Effector memory CD4-positive, alpha-beta T cell (primary cell): Measurements from ENCODE around the gene PDCL2.
"Not testable (repeated sequence)": the region's sequence is repeated elsewhere in the genome, so short reads cannot be mapped to it uniquely, and the experiment has no call there.

ENCODE experiments used
- DNase-seq, 3 donors: peaks; one replicate each; pipeline ENCODE4 v3.0.0-alpha.2; 2020
- H3K27ac ChIP-seq: 2 replicates; pipeline ENCODE4 v1.7.0; 2013; ENCODE audit warnings: mild to moderate bottlenecking, low read length, moderate library complexity; ENCODE audit not compliant: insufficient read depth, poor library complexity, severe bottlenecking
- H3K27me3 ChIP-seq: replicated peaks from 2 replicates; pipeline ENCODE4 v1.7.0; 2013; ENCODE audit warnings: mild to moderate bottlenecking, low read length; ENCODE audit not compliant: insufficient read depth, control insufficient read depth, poor library complexity, severe bottlenecking
- H3K36me3 ChIP-seq: 2 replicates; pipeline ENCODE4 v1.7.0; 2013; ENCODE audit warnings: mild to moderate bottlenecking, low read length, moderate library complexity; ENCODE audit not compliant: control insufficient read depth, insufficient read depth
- H3K4me1 ChIP-seq: 2 replicates; pipeline ENCODE4 v1.7.0; 2013; ENCODE audit warnings: low read length, mild to moderate bottlenecking; ENCODE audit not compliant: control insufficient read depth, insufficient read depth, poor library complexity, severe bottlenecking
- H3K4me3 ChIP-seq: 2 replicates; pipeline ENCODE4 v1.7.0; 2013; ENCODE audit warnings: low read length, low read depth, mild to moderate bottlenecking; ENCODE audit not compliant: insufficient read depth, poor library complexity, severe bottlenecking
- H3K9me3 ChIP-seq: 2 replicates; pipeline ENCODE4 v1.7.0; 2013; ENCODE audit warnings: mild to moderate bottlenecking, low read length, moderate library complexity; ENCODE audit not compliant: control insufficient read depth

PDCL2 gene

DNA sequence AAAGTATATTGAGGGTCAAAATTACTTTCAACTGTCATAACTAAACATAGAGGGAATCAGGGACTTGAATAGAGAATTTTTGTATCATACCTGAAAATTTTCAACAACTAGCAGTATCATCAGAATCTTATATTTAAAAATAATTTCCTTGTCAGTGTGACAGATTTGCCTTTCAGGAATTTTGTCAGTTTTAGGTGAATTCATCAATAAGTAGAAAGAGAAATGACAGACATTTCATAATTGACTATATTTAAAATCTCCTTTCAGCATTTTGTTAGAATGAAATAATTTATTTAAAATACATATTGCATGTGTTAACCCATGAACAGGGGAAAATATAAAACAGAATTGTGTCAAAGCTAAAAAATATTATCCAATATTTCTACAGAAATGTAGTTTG, 8.6 kb upstream of the PDCL2 start:
- Histone ChIP-seq H3K4me3 (no peak overlapping the region), H3K27me3 (no peaks in the 10 kb centered on the region), H3K9me3 (no peaks in the 10 kb centered on the region), H3K4me1 (no peaks in the 10 kb centered on the region), H3K36me3 (no peaks in the 10 kb centered on the region), H3K27ac (no peak overlapping the region)
- DNase-seq, result no peak

GRCh38 chr4:55598641-55599040, 6.6 kb upstream of the PDCL2 start:
- Histone ChIP-seq H3K36me3 (no peaks in the 10 kb centered on the region), H3K4me1 (no peaks in the 10 kb centered on the region), H3K27ac (no peak overlapping the region), H3K4me3 (no peak overlapping the region), H3K9me3 (no peaks in the 10 kb centered on the region), H3K27me3 (no peaks in the 10 kb centered on the region)
- DNase-seq, result no peak

- DNase-seq, result no peak
- H3K36me3 ChIP-seq, result no peaks in the 10 kb centered on the region
- H3K4me1 ChIP-seq, result no peaks in the 10 kb centered on the region
- no peaks in the 10 kb centered on the region for H3K9me3 ChIP-seq
- no peak overlapping the region for H3K27ac ChIP-seq
- H3K27me3 ChIP-seq, result no peaks in the 10 kb centered on the region
- no peak overlapping the region for H3K4me3 ChIP-seq
Observed at GRCh38 chr4:55588160-55588559, 3.9 kb downstream of the PDCL2 start.

GRCh38 chr4:55582773-55583172, 9.3 kb downstream of the PDCL2 start:
- not testable (repeated sequence) for H3K27me3 ChIP-seq, H3K27ac ChIP-seq, H3K4me1 ChIP-seq, H3K4me3 ChIP-seq, H3K36me3 ChIP-seq, DNase-seq, H3K9me3 ChIP-seq

DNA sequence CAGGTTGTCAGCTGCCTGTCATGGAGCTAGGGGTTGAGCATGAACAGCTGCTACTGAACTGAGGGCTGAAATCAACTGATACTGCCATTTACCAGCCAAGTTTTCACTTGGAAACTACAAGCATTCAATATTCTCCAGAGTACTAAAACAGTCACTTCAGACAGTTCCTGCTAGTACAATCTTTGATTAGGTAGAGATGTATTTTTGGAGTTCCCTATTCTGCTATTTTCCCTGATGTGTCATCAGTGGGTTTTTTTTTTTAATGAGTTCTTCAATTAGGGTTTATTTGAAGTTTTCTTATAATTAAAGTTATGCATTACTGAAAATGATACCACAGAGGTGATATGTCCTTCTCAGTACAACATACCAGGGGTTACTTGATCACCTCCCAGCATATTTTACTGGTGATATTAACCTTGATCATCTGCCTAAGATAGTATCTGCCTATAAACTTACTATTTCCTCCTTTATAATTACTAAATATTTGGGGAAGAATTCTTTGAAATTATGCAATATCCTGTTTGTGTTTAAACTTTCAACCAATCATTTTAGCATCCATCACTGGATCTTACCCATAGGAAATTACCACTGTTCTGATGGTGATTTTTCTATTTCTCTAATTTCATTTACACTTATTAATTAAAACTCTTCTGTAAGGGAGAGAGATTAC, 13.6 kb downstream of the PDCL2 start:
- Histone ChIP-seq H3K4me3 (no peak overlapping the region), H3K36me3 (no peaks in the 10 kb centered on the region), H3K27me3 (no peaks in the 10 kb centered on the region), H3K9me3 (no peaks in the 10 kb centered on the region), H3K27ac (no peak overlapping the region), H3K4me1 (no peaks in the 10 kb centered on the region)
- DNase-seq, result no peak

DNA sequence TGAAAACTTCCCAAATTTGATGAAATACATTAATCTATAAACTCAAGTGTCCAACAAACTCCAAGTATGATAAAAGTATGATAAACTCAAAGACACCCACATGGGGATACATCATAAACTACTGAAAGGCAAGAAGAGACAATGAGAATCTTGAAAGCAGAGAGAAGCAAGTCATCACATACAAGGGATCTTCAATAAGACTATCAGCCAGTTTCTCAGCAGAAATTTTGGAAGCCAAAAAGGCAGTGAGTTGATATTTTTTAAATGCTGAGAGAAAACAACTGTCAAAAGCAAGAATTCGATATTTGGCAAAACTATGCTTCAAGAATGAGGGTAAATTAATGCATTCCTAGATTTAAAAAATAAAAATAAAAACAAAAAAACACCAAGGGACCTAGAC, 16.5 kb downstream of the PDCL2 start:
- DNase-seq, result no peak
- Histone ChIP-seq H3K27ac (no peak overlapping the region), H3K4me1 (no peaks in the 10 kb centered on the region), H3K27me3 (no peaks in the 10 kb centered on the region), H3K4me3 (no peak overlapping the region), H3K9me3 (no peaks in the 10 kb centered on the region), H3K36me3 (no peaks in the 10 kb centered on the region)

GRCh38 chr4:55574252-55574651, 17.8 kb downstream of the PDCL2 start:
- Histone ChIP-seq H3K36me3 (no peaks in the 10 kb centered on the region), H3K9me3 (no peaks in the 10 kb centered on the region), H3K27me3 (no peaks in the 10 kb centered on the region), H3K4me3 (no peak overlapping the region), H3K4me1 (no peaks in the 10 kb centered on the region), H3K27ac (no peak overlapping the region)
- no peak for DNase-seq

- no peaks in the 10 kb centered on the region for H3K4me1 ChIP-seq
- no peak for DNase-seq
- no peaks in the 10 kb centered on the region for H3K27me3 ChIP-seq
- no peaks in the 10 kb centered on the region for H3K36me3 ChIP-seq
- H3K9me3 ChIP-seq, result no peaks in the 10 kb centered on the region
- no peak overlapping the region for H3K27ac ChIP-seq
- H3K4me3 ChIP-seq, result no peak overlapping the region
Observed at GRCh38 chr4:55571806-55572205, 20.2 kb downstream of the PDCL2 start.

DNA sequence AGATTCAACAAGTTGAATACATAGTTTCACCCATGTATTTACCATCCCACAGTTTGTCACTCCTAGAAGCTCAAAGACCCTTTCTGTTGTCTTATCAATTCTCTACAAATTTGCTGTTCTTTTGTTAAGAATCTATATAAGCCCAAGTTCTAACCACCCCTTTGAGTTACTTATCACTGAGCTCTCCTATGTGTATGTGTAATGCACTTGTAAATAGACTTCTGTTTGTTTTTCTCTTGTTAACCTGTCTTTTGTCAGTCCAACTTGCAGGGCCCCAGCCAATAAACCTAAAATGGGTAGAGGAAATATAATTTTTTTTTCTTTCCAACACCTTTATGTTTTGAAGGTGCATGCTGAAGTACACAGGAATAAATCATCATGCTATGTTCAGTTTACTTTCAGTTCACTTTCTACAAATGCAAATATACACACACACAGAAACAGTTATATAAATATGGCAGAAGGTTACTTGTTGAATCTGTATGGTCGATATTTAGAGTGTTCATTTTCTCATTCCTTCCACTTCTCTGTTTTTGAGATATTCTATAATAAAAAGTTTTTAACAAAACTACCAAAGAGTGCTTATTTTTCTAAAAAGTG, 23.0 kb downstream of the PDCL2 start:
- H3K36me3 ChIP-seq, result no peaks in the 10 kb centered on the region
- H3K27ac ChIP-seq, result no peak overlapping the region
- DNase-seq, result no peak
- H3K27me3 ChIP-seq, result no peaks in the 10 kb centered on the region
- no peak overlapping the region for H3K4me3 ChIP-seq
- H3K9me3 ChIP-seq, result no peaks in the 10 kb centered on the region
- H3K4me1 ChIP-seq, result no peaks in the 10 kb centered on the region

DNA sequence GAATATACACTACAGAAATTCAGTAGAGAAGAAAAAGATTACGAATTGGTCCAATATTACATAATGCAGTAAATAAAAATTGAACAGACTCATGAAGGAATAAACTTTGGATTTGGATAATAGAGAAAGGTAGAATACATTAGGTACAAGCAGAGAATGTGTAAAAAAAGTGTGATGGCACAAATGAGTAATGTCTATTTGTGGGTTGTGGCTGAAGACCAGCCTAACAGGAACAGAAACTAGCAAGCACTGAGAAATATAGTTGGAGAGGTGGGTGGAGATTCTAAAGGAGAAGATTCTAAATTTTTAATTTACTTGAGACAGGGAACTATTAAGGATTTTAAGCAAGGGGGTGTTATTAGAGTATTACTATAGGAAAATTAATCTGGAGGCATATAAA, 30.2 kb downstream of the PDCL2 start:
- H3K36me3 ChIP-seq, result no peaks in the 10 kb centered on the region
- no peaks in the 10 kb centered on the region for H3K9me3 ChIP-seq
- no peak overlapping the region for H3K4me3 ChIP-seq
- no peaks in the 10 kb centered on the region for H3K4me1 ChIP-seq
- no peaks in the 10 kb centered on the region for H3K27me3 ChIP-seq
- H3K27ac ChIP-seq, result no peak overlapping the region
- no peak for DNase-seq
